ENCODE data around the gene CNTN5.

CNTN5 gene

GRCh38 chr11:99881610-99882009 lies 860.9 kb downstream of the CNTN5 start:
- H2BK15ac ChIP-seq (ENCODE audit: low read depth, poor library complexity, severe bottlenecking), result no peak overlapping the region
- H3K14ac ChIP-seq (ENCODE audit: low read length in 2 of 2), result no peak overlapping the region
- H2BK12ac ChIP-seq (ENCODE audit: low read length in 2 of 2), result no peak overlapping the region
- no peak overlapping the region for H3K27ac ChIP-seq (ENCODE audit: low read length, poor library complexity, severe bottlenecking)
- H3K4me3 ChIP-seq (ENCODE audit: insufficient read depth in 1 of 2, low read depth in 1 of 2, low read length in 2 of 2), result no peak overlapping the region
- H3K4me1 ChIP-seq (ENCODE audit: control insufficient read depth, insufficient read depth, low read depth, low read length), result no peaks in the 10 kb centered on the region
- no peak for DNase-seq
- no peak overlapping the region for H4K91ac ChIP-seq (ENCODE audit: low read length)
- H2BK120ac ChIP-seq (ENCODE audit: low read depth, low read length), result no peak overlapping the region
- no peak overlapping the region for H3K4me2 ChIP-seq (ENCODE audit: low read length, poor library complexity, severe bottlenecking)
- H3K4ac ChIP-seq (ENCODE audit: low read depth in 1 of 2, low read length in 2 of 2), result no peak overlapping the region
- no peaks in the 10 kb centered on the region for H3K27me3 ChIP-seq (ENCODE audit: control insufficient read depth in 1 of 2, insufficient read depth in 1 of 2, low read length in 2 of 2)
- no peak overlapping the region for H4K8ac ChIP-seq (ENCODE audit: low read length)
- H3K18ac ChIP-seq (ENCODE audit: low read depth in 1 of 2, low read length in 2 of 2), result no peak overlapping the region
- no peaks in the 10 kb centered on the region for H3K79me1 ChIP-seq (replicated peaks; ENCODE audit: low read length, poor library complexity, severe bottlenecking)
- H2BK5ac ChIP-seq (ENCODE audit: low read depth, low read length, poor library complexity, severe bottlenecking), result no peak overlapping the region
- 94% methylated on average over 5 of the region's 5 CpGs for WGBS
- H2AFZ ChIP-seq (ENCODE audit: low read depth, low read length), result no peak overlapping the region
- H3K36me3 ChIP-seq (ENCODE audit: control insufficient read depth in 1 of 2, insufficient read depth in 2 of 2, low read depth in 1 of 2, low read length in 2 of 2), result no peaks in the 10 kb centered on the region
- H3K23ac ChIP-seq (ENCODE audit: low read length in 2 of 2), result no peak overlapping the region
- H2AK5ac ChIP-seq (ENCODE audit: low read length, severe bottlenecking), result no peak overlapping the region
- no peaks in the 10 kb centered on the region for H3K9me3 ChIP-seq (ENCODE audit: control insufficient read depth, low read length)
- no peak overlapping the region for H3K9ac ChIP-seq (ENCODE audit: low read length)

- no peak overlapping the region for H3K4ac ChIP-seq (ENCODE audit: low read depth in 1 of 2, low read length in 2 of 2)
- H2BK120ac ChIP-seq (ENCODE audit: low read depth, low read length), result no peak overlapping the region
- H2AK5ac ChIP-seq (ENCODE audit: low read length, severe bottlenecking), result no peak overlapping the region
- H2BK15ac ChIP-seq (ENCODE audit: low read depth, poor library complexity, severe bottlenecking), result no peak overlapping the region
- no peak overlapping the region for H3K27ac ChIP-seq (ENCODE audit: low read length, poor library complexity, severe bottlenecking)
- H4K8ac ChIP-seq (ENCODE audit: low read length), result no peak overlapping the region
- no peak overlapping the region for H3K23ac ChIP-seq (ENCODE audit: low read length in 2 of 2)
- H3K4me2 ChIP-seq (ENCODE audit: low read length, poor library complexity, severe bottlenecking), result no peak overlapping the region
- no peak overlapping the region for H3K9ac ChIP-seq (ENCODE audit: low read length)
- no peak overlapping the region for H4K91ac ChIP-seq (ENCODE audit: low read length)
- no peak overlapping the region for H3K18ac ChIP-seq (ENCODE audit: low read depth in 1 of 2, low read length in 2 of 2)
- no peaks in the 10 kb centered on the region for H3K27me3 ChIP-seq (ENCODE audit: control insufficient read depth in 1 of 2, insufficient read depth in 1 of 2, low read length in 2 of 2)
- H3K14ac ChIP-seq (ENCODE audit: low read length in 2 of 2), result no peak overlapping the region
- H2AFZ ChIP-seq (ENCODE audit: low read depth, low read length), result no peak overlapping the region
- H2BK5ac ChIP-seq (ENCODE audit: low read depth, low read length, poor library complexity, severe bottlenecking), result no peak overlapping the region
- no peaks in the 10 kb centered on the region for H3K9me3 ChIP-seq (ENCODE audit: control insufficient read depth, low read length)
- H3K4me1 ChIP-seq (ENCODE audit: control insufficient read depth, insufficient read depth, low read depth, low read length), result no peaks in the 10 kb centered on the region
- WGBS, result 78% methylated on average over 3 of the region's 6 CpGs
- no peak overlapping the region for H2BK12ac ChIP-seq (ENCODE audit: low read length in 2 of 2)
- DNase-seq, result no peak
- no peak overlapping the region for H3K4me3 ChIP-seq (ENCODE audit: insufficient read depth in 1 of 2, low read depth in 1 of 2, low read length in 2 of 2)
- H3K36me3 ChIP-seq (ENCODE audit: control insufficient read depth in 1 of 2, insufficient read depth in 2 of 2, low read depth in 1 of 2, low read length in 2 of 2), result no peaks in the 10 kb centered on the region
- no peaks in the 10 kb centered on the region for H3K79me1 ChIP-seq (replicated peaks; ENCODE audit: low read length, poor library complexity, severe bottlenecking)
These were observed 864.0 kb downstream of the CNTN5 start for GRCh38 chr11:99884750-99885149.

GRCh38 chr11:99887481-99887880 lies 866.7 kb downstream of the CNTN5 start:
- H3K23ac ChIP-seq (ENCODE audit: low read length in 2 of 2), result no peak overlapping the region
- H2AFZ ChIP-seq (ENCODE audit: low read depth, low read length), result no peak overlapping the region
- H3K4me1 ChIP-seq (ENCODE audit: control insufficient read depth, insufficient read depth, low read depth, low read length), result no peaks in the 10 kb centered on the region
- WGBS, result 93% methylated on average over 4 of the region's 5 CpGs
- H2AK5ac ChIP-seq (ENCODE audit: low read length, severe bottlenecking), result no peak overlapping the region
- H2BK15ac ChIP-seq (ENCODE audit: low read depth, poor library complexity, severe bottlenecking), result no peak overlapping the region
- no peaks in the 10 kb centered on the region for H3K79me1 ChIP-seq (replicated peaks; ENCODE audit: low read length, poor library complexity, severe bottlenecking)
- no peak overlapping the region for H2BK5ac ChIP-seq (ENCODE audit: low read depth, low read length, poor library complexity, severe bottlenecking)
- H3K4ac ChIP-seq (ENCODE audit: low read depth in 1 of 2, low read length in 2 of 2), result no peak overlapping the region
- H2BK120ac ChIP-seq (ENCODE audit: low read depth, low read length), result no peak overlapping the region
- no peak overlapping the region for H3K18ac ChIP-seq (ENCODE audit: low read depth in 1 of 2, low read length in 2 of 2)
- no peak overlapping the region for H3K9ac ChIP-seq (ENCODE audit: low read length)
- no peaks in the 10 kb centered on the region for H3K9me3 ChIP-seq (ENCODE audit: control insufficient read depth, low read length)
- no peak overlapping the region for H4K8ac ChIP-seq (ENCODE audit: low read length)
- H3K36me3 ChIP-seq (ENCODE audit: control insufficient read depth in 1 of 2, insufficient read depth in 2 of 2, low read depth in 1 of 2, low read length in 2 of 2), result no peaks in the 10 kb centered on the region
- H3K4me2 ChIP-seq (ENCODE audit: low read length, poor library complexity, severe bottlenecking), result no peak overlapping the region
- H2BK12ac ChIP-seq (ENCODE audit: low read length in 2 of 2), result no peak overlapping the region
- no peaks in the 10 kb centered on the region for H3K27me3 ChIP-seq (ENCODE audit: control insufficient read depth in 1 of 2, insufficient read depth in 1 of 2, low read length in 2 of 2)
- DNase-seq, result no peak
- H3K4me3 ChIP-seq (ENCODE audit: insufficient read depth in 1 of 2, low read depth in 1 of 2, low read length in 2 of 2), result no peak overlapping the region
- H3K27ac ChIP-seq (ENCODE audit: low read length, poor library complexity, severe bottlenecking), result no peak overlapping the region
- H4K91ac ChIP-seq (ENCODE audit: low read length), result no peak overlapping the region
- no peak overlapping the region for H3K14ac ChIP-seq (ENCODE audit: low read length in 2 of 2)

GRCh38 chr11:99893811-99894210 lies 873.1 kb downstream of the CNTN5 start:
- no peak overlapping the region for H3K18ac ChIP-seq (ENCODE audit: low read depth in 1 of 2, low read length in 2 of 2)
- no peak overlapping the region for H2AK5ac ChIP-seq (ENCODE audit: low read length, severe bottlenecking)
- DNase-seq, result no peak
- no peak overlapping the region for H3K14ac ChIP-seq (ENCODE audit: low read length in 2 of 2)
- H3K27me3 ChIP-seq (ENCODE audit: control insufficient read depth in 1 of 2, insufficient read depth in 1 of 2, low read length in 2 of 2), result no peaks in the 10 kb centered on the region
- H3K4me1 ChIP-seq (ENCODE audit: control insufficient read depth, insufficient read depth, low read depth, low read length), result no peaks in the 10 kb centered on the region
- no peak overlapping the region for H2BK120ac ChIP-seq (ENCODE audit: low read depth, low read length)
- H3K4ac ChIP-seq (ENCODE audit: low read depth in 1 of 2, low read length in 2 of 2), result no peak overlapping the region
- H3K9me3 ChIP-seq (ENCODE audit: control insufficient read depth, low read length), result peaks cover 24% of the 10 kb centered on the region
- H3K4me3 ChIP-seq (ENCODE audit: insufficient read depth in 1 of 2, low read depth in 1 of 2, low read length in 2 of 2), result no peak overlapping the region
- no peaks in the 10 kb centered on the region for H3K36me3 ChIP-seq (ENCODE audit: control insufficient read depth in 1 of 2, insufficient read depth in 2 of 2, low read depth in 1 of 2, low read length in 2 of 2)
- no peak overlapping the region for H4K91ac ChIP-seq (ENCODE audit: low read length)
- H2BK12ac ChIP-seq (ENCODE audit: low read length in 2 of 2), result no peak overlapping the region
- H3K23ac ChIP-seq (ENCODE audit: low read length in 2 of 2), result no peak overlapping the region
- no peak overlapping the region for H2AFZ ChIP-seq (ENCODE audit: low read depth, low read length)
- H2BK15ac ChIP-seq (ENCODE audit: low read depth, poor library complexity, severe bottlenecking), result no peak overlapping the region
- no peak overlapping the region for H3K9ac ChIP-seq (ENCODE audit: low read length)
- no peak overlapping the region for H3K4me2 ChIP-seq (ENCODE audit: low read length, poor library complexity, severe bottlenecking)
- no CpG with 5 or more reads among the region's 1 CpG for WGBS
- no peak overlapping the region for H2BK5ac ChIP-seq (ENCODE audit: low read depth, low read length, poor library complexity, severe bottlenecking)
- no peak overlapping the region for H4K8ac ChIP-seq (ENCODE audit: low read length)
- no peaks in the 10 kb centered on the region for H3K79me1 ChIP-seq (replicated peaks; ENCODE audit: low read length, poor library complexity, severe bottlenecking)
- H3K27ac ChIP-seq (ENCODE audit: low read length, poor library complexity, severe bottlenecking), result no peak overlapping the region

Data from mesenchymal stem cell (in vitro differentiated cells and primary cell).